ENCODE data around the gene NXPH1. TPM values are rescaled to one million over a fixed set of nuclear protein-coding genes. Genes with fewer than 3 reads are reported as not detected.

The NXPH1 gene
- total and polyA plus RNA-seq, 9 of the 15 experiments (the other 6 are each of a cell fraction or from before 2014, with no cell fraction given) = 0.16 TPM; not detected in 8

DNA sequence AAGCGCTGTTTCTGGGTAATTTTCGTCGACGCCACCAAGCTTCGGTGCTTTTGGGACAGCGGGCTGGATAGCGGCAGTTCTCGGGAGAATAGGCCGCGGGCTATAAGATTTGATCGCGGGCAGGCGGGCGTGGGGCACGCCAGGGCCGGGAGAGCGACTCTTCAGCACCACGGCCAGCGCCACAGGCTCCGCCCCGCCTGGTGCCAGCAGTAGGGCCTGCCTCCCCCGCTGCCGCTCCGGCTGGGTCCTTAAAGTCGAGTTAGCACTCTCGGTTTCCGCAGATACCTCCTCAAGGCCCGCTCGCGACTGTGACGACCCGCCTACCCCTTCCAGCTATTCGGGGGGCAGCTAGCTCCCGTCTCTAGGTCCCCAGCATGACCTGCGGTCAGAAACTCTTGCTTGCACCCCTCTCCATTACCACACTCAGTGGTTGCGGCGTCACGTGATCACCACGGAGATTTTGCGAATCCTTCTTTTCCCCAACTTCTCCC is 9.4 kb downstream of the NXPH1 start (continued):
- TF ChIP-seq ZBTB9 (CRISPR knock-in tag; IDR thresholded peaks at IDR 0.05) (no peak), NR4A1 (CRISPR knock-in tag; IDR thresholded peaks at IDR 0.05) (no peak), NR4A1 (tag; IDR thresholded peaks at IDR 0.05) (no peak), MAFK (IDR thresholded peaks at IDR 0.05; ENCODE audit: low read length) (no peak), HMG20A (CRISPR knock-in tag; conservative IDR thresholded peaks at IDR 0.05) (no peak), TCF3 (CRISPR knock-in tag; IDR thresholded peaks at IDR 0.05) (no peak)
- TF ChIP-seq, protein P1, sequence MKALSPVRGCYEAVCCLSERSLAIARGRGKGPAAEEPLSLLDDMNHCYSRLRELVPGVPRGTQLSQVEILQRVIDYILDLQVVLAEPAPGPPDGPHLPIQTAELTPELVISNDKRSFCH (CRISPR knock-in tag; IDR thresholded peaks at IDR 0.05) = no peak
- TF ChIP-seq, protein P1 (tag; IDR thresholded peaks at IDR 0.05) = 0 out of 2 replicates have a peak, but pooled peaks have one; percentile 25
- TF ChIP-seq, protein P2, sequence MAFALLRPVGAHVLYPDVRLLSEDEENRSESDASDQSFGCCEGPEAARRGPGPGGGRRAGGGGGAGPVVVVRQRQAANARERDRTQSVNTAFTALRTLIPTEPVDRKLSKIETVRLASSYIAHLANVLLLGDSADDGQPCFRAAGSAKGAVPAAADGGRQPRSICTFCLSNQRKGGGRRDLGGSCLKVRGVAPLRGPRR (CRISPR knock-in tag; IDR thresholded peaks at IDR 0.05) = no peak
- TF ChIP-seq, protein P3, sequence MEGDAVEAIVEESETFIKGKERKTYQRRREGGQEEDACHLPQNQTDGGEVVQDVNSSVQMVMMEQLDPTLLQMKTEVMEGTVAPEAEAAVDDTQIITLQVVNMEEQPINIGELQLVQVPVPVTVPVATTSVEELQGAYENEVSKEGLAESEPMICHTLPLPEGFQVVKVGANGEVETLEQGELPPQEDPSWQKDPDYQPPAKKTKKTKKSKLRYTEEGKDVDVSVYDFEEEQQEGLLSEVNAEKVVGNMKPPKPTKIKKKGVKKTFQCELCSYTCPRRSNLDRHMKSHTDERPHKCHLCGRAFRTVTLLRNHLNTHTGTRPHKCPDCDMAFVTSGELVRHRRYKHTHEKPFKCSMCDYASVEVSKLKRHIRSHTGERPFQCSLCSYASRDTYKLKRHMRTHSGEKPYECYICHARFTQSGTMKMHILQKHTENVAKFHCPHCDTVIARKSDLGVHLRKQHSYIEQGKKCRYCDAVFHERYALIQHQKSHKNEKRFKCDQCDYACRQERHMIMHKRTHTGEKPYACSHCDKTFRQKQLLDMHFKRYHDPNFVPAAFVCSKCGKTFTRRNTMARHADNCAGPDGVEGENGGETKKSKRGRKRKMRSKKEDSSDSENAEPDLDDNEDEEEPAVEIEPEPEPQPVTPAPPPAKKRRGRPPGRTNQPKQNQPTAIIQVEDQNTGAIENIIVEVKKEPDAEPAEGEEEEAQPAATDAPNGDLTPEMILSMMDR (IDR thresholded peaks at IDR 0.05 in 2 of 3, conservative IDR thresholded peaks at IDR 0.05 in 1 of 3; ENCODE audit: insufficient read depth in 2 of 3, low read depth in 1 of 3, low read length in 3 of 3) = no peak
